Measurements from ENCODE around the gene PLCXD3.
"Not testable (repeated sequence)": the region's sequence is repeated elsewhere in the genome, so short reads cannot be mapped to it uniquely, and the experiment has no call there.

The PLCXD3 gene

GRCh38 chr5:41485533-41485932 is 24.9 kb downstream of the PLCXD3 start:
- no peak for DNase-seq (ENCODE audit: low read depth)

- no peak for DNase-seq (ENCODE audit: low read depth)
Measured at GRCh38 chr5:41482715-41483114, 27.7 kb downstream of the PLCXD3 start.

- DNase-seq (ENCODE audit: low read depth), result no peak
Measured at GRCh38 chr5:41482173-41482572, 28.2 kb downstream of the PLCXD3 start.

GRCh38 chr5:41471571-41472208 is 38.7 kb downstream of the PLCXD3 start:
- not testable (repeated sequence) for DNase-seq (ENCODE audit: low read depth)

- no peak for DNase-seq (ENCODE audit: low read depth)
Measured at GRCh38 chr5:41465493-41466171, 44.8 kb downstream of the PLCXD3 start.

- no peak for DNase-seq (ENCODE audit: low read depth)
Measured at GRCh38 chr5:41459557-41459956, 50.8 kb downstream of the PLCXD3 start.

DNA sequence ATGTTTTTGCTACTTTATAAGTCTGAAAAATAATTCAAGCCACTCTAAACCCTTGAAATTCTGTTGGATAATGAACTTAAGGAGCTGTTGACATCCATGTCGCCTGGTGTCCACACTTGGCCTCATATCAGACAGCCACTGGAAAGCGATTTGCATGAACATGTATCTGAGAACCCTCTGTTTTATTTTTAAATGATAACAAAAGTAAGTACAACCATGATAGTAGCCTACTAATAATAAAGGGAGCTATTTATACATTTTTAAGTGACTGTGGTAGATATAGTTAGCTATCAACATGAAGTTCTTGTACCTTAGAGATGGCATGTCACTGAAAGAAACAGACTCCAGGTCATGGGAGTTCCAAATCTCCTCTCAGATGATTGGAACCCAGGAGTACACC is 53.3 kb downstream of the PLCXD3 start:
- no peak for DNase-seq (ENCODE audit: low read depth)

DNA sequence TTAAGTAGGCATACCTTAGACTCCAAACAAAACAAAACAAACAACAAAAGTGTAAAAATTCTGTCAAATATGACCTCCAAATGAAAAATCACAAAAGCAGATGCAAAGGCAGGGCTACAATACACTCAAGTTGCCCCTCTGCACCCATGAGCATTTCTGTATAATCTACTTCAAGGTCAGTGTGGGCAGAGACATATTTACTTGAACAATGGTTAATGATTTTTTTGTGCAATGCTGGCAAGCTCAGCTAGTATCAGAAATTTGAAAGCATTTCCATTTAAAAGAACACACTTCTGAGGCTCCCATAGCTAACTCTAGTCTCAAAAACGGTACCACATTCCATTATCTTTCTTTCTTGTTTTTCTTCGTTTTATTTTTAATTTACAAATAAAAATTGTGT is 57.9 kb downstream of the PLCXD3 start:
- no peak for DNase-seq (ENCODE audit: low read depth)

DNA sequence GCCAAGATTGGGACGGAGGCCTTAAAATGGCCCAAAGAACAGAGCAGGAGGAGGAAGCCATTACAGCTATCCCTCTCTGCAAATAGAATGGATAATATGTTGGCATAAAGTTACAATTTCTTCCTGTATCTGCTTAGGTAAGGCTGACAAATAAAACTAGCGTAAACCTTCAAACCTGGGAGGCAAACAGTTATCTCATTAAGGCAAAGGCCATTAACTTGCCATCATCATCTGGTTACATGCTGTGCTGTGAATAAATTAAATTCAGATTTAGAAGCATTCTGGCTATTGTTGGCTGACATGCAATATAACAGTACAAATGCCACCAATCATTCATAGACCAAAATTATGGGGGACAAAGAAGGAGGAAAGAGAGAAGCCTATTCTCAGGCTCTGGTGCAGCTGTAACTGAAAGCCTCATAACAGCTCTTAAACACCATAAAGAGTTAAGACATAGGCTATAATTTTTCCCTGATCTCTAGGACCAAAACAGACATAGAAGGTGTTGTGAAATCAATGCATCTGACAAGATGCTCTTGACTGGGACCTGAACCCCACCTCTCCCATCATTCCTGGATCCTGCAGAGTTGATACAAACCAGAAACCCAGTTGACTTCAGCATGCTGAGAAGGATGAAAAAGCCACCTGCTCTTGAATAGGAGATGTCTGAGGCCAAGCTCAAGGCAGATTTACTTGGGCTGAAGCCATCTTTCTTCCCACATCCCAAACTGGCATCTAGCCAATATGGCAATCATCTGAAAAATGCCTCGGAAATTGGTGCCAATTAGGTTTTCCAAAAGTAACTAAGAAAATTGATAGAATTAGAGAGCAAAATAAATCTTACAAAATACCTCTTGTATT is 62.5 kb downstream of the PLCXD3 start:
- DNase-seq (ENCODE audit: low read depth), result no peak

GRCh38 chr5:41445937-41446563 is 64.4 kb downstream of the PLCXD3 start:
- peak; percentile 53 for DNase-seq (ENCODE audit: low read depth)

DNA sequence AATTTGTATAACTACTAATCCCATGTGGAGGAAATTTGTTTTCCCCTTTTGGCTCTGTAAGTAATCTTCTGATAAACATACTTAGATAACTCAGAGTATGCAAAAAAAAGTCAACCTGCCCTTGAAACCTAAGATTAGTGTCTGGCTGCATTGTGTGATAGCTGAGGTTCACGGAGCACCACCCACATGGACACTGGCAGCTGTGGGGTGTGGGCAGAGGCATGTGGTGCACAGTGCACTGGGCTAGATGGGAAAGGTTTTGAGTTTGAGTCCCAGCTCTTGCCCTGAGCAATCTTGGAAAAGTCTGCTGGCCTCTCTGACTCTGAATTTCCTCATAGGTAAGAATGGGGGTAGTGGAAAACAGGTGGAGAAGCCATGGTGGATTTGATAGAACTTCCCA is 75.1 kb downstream of the PLCXD3 start:
- DNase-seq (ENCODE audit: low read depth), result no peak

DNA sequence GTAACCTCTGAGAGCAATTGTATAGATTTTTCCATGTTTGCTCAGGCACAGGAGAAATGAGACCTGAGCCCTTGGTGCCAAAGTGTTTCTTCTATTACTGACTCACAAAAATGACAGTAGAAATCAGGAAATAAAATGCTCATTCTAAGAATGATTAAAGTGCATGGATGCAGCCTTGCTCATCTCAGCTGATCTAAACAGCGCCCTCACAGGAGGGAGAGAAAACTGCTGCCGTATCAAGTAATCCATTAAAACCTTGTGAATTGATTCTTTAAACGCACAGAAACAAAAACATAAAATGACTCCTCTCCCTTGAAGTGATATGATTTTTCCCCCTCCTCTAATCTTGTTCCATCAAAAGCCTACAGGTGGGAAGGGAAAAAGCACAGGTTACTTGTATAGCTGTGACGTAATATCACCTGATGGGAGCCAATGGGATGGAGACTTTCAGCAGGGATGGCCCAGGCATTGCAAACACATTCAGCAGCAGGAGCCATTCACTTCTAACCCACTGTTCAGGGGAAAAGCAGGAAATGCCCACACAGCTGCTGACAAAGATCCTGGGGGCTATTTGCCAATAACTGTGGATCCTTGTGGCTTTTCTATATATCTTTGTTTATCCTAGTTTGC is 76.7 kb downstream of the PLCXD3 start:
- DNase-seq (ENCODE audit: low read depth), result no peak

- no peak for DNase-seq (ENCODE audit: low read depth)
Measured at GRCh38 chr5:41432481-41433253, 77.7 kb downstream of the PLCXD3 start.

- no peak for DNase-seq (ENCODE audit: low read depth)
Measured at GRCh38 chr5:41427505-41427904, 82.9 kb downstream of the PLCXD3 start.

DNA sequence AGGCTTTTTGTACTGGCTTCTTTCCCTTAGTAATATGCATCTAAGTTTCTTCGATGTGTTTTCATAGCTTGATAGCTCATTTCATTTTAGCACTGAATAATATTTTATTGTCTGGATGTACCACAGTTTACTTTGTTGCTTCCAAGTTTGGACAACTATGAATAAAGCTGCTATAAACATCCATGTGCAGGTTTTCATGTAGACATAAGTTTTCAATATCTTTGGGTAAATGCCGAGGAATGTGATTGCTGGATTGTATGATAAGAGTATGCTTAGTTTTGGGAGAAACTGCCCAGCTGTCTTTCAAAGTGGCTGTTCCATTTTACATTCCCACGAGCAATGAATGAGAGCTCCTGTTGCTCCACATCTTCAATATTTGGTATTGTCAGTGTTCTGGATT is 84.7 kb downstream of the PLCXD3 start:
- DNase-seq (ENCODE audit: low read depth), result no peak

- no peak for DNase-seq (ENCODE audit: low read depth)
Measured at GRCh38 chr5:41420492-41421067, 89.8 kb downstream of the PLCXD3 start.

DNA sequence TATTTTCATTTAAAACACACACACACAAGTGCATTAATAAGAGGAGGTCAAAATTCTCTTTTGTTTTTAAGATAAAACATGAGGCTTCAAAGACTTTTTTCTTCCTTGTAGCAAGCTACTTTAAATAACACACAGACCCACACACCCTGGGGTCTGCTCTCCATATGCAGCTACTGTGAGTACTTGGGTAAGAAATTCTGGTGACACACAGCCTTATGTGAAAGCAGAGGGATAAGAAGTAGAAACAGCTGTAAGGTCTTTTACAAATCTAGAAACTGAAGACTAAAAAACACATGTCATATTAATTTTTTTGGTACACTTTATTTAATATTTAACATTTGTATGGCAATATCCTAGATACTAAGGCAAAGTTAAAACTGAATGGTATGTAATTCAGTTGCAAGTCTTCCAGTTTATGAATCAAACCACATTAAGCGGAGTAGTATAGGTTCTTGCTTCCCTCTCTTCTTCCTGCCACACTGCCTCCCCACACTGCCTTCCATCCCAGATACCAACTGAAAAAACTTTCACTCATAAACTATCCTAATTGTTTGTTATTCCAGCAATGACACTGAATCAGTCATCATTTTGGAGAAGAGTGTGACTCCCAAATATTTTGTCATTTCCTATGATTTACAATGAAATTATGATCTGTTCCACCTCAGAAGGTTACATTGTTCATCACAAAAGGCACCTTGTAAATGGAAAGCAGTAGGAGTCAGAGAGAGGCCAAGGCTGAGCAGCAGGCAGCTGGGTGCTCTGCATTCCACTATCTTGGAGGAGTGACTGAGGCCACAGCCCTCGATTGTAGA is 92.0 kb downstream of the PLCXD3 start:
- DNase-seq (ENCODE audit: low read depth), result no peak

GRCh38 chr5:41416336-41416735 is 94.1 kb downstream of the PLCXD3 start:
- no peak for DNase-seq (ENCODE audit: low read depth)

GRCh38 chr5:41415242-41415641 is 95.2 kb downstream of the PLCXD3 start:
- DNase-seq (ENCODE audit: low read depth), result no peak

DNA sequence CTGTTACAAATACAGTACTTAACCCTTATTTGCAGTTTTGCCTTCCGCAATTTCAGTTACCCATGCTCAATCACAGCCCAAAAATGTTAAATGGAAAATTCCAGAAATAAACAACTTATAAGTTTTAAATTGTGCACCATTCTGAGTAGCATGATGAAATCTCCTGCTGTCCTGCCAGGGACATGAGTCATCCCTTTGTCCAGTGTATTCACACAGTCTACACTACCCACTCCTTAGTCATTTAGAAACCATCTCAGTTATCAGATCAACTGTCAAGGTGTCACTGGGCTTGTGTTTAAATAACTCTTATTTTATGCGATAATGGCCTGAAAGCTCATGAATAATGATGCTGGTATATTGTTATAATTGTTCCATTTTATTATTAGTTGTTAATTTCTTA is 95.8 kb downstream of the PLCXD3 start:
- DNase-seq (ENCODE audit: low read depth), result peak; percentile 77
